Measurements from ENCODE around the gene PHF1.

PHF1 gene

DNA sequence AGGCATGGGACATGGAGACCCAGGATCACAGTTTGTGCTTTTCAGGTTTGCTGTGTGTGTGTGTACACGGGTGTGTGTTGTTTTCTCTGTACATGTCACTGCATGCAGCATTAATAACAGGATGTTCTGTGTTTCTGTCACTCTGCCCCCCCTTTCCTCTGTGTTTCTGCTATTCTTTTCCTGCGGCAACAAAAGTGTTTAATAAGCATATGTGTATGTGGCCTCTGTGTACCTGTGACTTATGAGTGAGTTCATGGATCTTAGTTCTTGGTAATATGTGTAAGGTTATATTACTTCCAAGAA, 18.9 kb downstream of the PHF1 start:
- TF ChIP-seq, protein P1, sequence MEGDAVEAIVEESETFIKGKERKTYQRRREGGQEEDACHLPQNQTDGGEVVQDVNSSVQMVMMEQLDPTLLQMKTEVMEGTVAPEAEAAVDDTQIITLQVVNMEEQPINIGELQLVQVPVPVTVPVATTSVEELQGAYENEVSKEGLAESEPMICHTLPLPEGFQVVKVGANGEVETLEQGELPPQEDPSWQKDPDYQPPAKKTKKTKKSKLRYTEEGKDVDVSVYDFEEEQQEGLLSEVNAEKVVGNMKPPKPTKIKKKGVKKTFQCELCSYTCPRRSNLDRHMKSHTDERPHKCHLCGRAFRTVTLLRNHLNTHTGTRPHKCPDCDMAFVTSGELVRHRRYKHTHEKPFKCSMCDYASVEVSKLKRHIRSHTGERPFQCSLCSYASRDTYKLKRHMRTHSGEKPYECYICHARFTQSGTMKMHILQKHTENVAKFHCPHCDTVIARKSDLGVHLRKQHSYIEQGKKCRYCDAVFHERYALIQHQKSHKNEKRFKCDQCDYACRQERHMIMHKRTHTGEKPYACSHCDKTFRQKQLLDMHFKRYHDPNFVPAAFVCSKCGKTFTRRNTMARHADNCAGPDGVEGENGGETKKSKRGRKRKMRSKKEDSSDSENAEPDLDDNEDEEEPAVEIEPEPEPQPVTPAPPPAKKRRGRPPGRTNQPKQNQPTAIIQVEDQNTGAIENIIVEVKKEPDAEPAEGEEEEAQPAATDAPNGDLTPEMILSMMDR (IDR thresholded peaks at IDR 0.05; ENCODE audit: low read depth, low read length, missing control alignments), result no peak
- in situ Hi-C loops (cut with HindIII; ENCODE audit: low sequenced_read_pairs), result no loop called here
- H3K4me3 ChIP-seq (ENCODE audit: low read depth, low read length), result no peak overlapping the region
- DNase-seq (ENCODE audit: low read depth), result no peak

DNA sequence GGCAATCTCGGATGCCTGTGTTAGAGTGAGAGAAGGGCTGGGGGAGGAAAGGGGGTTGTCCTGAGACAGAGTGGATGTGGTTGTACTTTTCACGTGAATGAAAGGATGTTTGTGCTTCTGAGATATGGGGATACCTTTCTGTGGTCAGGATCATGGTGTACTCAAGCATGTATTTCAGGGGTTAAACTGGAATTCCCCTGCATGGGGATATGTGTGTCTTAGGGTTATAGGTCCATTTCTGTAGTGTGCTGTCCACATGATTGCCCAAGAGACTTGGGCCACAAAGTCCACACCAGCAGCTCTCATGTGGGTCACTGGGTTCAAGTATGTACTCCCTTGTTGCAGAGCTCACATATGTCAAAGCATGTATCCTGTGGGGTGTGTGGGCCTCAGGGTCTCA, 19.5 kb downstream of the PHF1 start:
- TF ChIP-seq, protein P1 (IDR thresholded peaks at IDR 0.05; ENCODE audit: low read depth, low read length, missing control alignments), result no peak
- H3K4me3 ChIP-seq (ENCODE audit: low read depth, low read length), result no peak overlapping the region
- in situ Hi-C loops (cut with HindIII; ENCODE audit: low sequenced_read_pairs), result no loop called here
- no peak for DNase-seq (ENCODE audit: low read depth)

DNA sequence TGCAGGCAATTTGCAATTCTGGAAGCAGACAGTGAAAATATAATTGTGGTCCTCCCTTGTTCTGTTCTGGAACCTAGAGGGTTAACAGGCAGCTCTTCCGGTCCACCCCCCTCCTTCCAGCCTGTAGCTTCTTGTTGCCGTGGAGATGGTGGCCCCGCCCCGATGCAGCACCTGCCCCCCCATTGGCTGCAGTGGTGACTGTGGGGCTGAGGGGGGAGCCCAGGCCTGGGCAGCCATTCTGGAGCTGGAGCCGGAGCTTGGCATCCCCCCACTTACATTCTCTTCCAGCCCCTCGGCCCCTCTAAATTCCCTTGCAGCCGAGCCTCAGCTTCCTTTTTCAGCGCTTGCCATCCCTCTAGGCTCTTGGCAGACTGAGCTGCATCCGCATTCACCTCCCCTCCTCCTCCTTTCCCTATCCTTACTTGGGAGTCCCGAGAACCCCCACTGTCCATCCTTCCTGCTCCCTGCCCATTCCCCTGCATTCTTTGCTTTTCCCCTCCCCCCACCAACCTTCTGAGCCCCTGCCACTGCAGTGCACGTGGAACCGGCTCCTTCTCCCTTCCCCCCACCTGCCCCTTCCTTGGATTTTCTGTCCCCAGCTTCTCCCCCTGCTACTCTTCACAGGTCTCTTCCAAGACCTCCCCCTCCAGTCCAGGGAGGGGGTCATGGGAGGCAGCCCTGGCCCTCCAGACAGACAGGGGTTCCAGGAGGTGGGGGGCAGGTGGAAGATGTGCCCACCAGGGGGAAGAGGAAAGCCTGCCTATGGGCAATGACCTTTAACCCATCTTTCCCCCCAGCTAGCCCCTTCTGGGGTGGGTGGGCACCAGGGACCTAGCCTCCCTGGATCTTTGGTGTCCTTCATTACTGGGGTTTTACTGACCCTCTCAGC, 20.4 kb downstream of the PHF1 start:
- no peak overlapping the region for H3K4me3 ChIP-seq (ENCODE audit: low read depth, low read length)
- no peak for DNase-seq (ENCODE audit: low read depth)
- TF ChIP-seq, protein P1 (IDR thresholded peaks at IDR 0.05; ENCODE audit: low read depth, low read length, missing control alignments), result no peak
- in situ Hi-C loops (cut with HindIII; ENCODE audit: low sequenced_read_pairs), result no loop called here

DNA sequence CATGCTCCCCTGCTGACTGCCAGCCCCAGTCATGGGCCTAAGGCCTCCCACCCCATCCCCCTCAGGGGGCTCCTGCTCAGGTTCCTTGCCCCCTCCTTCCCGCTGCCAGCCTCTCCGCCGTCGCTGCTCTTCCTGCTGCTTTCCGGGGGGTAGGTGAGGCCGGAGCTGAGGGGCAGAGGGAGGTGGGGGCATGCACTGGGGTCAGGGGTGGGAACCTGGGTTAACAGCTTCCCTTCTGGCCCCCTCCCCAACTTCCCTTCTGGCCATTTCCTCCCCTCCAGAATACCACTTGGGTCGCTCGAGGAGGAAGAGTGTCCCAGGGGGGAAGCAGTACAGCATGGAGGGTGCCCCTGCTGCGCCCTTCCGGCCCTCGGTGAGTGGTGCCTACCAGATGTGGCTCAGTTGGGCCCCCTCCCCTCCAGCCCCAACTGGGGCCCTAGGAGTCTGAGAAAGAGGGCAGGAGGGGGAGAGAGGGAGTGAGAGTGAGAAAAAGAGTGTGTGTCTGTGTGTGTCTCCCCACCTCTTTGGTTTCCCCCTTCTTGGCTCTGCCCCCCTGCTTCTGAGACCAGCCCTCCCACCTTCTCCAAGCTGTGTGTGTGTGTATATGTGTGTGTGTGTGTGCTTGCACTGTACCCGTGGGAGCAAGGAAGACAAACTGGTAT, 21.2 kb downstream of the PHF1 start:
- TF ChIP-seq, protein P1 (IDR thresholded peaks at IDR 0.05; ENCODE audit: low read depth, low read length, missing control alignments), result no peak
- no peak for DNase-seq (ENCODE audit: low read depth)
- in situ Hi-C loops (cut with HindIII; ENCODE audit: low sequenced_read_pairs), result no loop called here
- H3K4me3 ChIP-seq (ENCODE audit: low read depth, low read length), result no peak overlapping the region

DNA sequence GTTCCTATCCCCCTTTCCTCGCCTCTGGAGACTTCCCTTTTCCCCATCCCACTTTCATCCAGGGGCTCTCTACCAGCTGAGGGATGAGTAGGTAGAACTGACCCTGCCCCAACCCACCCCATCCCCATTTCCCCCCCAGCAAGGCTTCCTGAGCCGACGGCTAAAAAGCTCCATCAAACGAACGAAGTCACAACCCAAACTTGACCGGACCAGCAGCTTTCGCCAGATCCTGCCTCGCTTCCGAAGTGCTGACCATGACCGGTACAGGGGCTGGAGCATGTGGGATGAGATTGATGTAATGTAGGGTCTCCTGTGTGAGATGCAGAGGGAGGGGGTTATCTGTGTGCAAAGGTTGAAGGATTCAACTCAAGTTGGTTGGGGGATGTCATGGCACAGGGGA, 21.7 kb downstream of the PHF1 start:
- H3K4me3 ChIP-seq (ENCODE audit: low read depth, low read length), result no peak overlapping the region
- TF ChIP-seq, protein P1 (IDR thresholded peaks at IDR 0.05; ENCODE audit: low read depth, low read length, missing control alignments), result no peak
- DNase-seq (ENCODE audit: low read depth), result no peak
- in situ Hi-C loops (cut with HindIII; ENCODE audit: low sequenced_read_pairs), result no loop called here

DNA sequence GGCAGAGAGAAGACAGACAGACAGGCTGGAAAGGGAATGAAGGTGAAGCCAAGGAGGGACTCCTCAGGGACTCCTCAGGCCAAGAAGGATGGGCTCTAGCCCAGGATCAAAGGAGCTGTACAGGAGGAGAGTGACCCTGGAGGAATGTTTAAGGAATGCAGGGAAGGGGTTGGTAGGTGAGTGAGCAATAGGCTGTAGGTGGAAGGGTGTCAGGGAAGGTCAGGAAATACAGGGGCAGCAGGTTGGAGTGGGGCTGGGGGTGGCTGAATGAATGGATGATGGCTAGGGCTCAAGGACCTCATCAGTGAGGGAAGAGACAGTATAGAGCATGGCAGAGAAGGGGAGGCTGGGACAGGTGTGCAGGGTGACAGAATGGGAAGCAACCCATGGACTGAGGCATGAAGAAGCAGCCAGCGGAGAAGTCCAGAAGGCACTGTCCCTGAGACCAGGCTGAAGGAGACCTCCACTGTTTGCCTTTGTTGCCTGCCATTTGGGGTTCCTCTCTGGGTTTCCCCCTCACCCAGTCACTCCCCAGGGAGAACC, 22.3 kb downstream of the PHF1 start:
- DNase-seq (ENCODE audit: low read depth), result no peak
- TF ChIP-seq, protein P1 (IDR thresholded peaks at IDR 0.05; ENCODE audit: low read depth, low read length, missing control alignments), result no peak
- in situ Hi-C loops (cut with HindIII; ENCODE audit: low sequenced_read_pairs), result no loop called here
- no peak overlapping the region for H3K4me3 ChIP-seq (ENCODE audit: low read depth, low read length)

All from astrocyte of the cerebellum (primary cell).